ENCODE measurements around the gene BSX.

Gene BSX

DNA sequence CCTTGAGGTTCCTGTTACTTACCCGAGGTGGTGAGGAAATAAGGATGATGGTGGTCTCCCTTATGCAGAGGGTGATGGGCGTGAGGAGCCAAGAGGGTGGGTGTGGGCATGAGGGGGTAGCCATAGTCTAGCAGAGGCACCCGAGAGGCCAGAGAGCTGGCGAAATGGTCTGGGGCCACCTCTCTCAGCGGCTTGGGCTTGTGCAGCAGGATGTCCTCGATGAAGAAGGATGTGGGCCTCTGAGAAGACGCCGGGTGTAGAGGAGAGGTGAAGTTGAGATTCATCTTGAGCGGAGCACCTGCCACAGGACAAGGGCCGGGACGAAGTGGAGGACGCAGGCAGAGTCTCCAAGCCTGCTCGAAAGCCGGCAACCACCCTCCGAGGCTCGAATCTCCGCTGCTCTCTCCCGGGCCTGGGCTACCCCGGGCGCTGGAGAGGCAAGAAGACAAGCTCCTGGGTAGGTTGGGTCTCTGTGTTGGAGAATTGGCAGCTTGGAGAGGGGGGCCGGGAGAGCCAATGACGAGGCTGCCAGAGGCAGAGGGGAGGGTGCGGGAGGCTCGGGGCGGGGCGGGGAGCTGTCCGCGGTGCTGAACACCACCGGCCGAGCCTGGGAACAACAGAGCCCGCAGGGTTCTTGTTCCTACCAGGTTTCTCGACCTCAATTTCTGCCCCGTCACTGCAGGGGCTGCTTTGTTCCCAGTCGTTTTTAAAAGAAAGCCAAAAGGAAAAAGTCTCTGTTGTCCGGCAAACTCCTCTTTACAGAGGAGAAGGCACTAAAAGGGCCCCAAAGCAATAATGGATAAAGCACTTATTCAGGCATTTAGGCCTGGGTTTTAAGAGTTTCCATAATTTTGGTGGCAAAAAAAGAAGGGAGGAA, at the start of gene BSX:
Gene BSX (minus strand): TSS at position 447 of the 877 bp plus-strand sequence. CDS start 163 bp downstream, at position 284.
- DNase-seq, result peak; percentile 57 to 81 (median 60)

DNA sequence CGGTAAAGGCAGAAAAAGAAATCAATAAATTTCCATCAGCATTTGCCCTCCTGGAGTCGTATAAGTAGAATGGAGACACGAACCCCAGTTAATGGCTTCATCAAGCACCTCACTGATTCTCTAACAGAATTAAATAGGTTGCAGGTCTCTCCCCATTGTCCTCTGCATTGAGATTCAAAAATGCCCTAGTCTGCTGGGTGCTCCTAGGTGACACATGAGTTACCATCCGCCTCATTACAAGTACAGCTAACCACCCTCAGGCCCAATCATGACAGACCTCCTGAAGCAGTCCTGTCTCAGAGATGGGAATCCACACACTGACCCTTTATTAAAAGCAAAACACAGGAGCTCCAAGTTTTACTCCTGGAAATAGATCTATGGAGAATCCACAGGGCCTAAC, 48.9 kb upstream of the BSX start:
- DNase-seq, result no peak

DNA sequence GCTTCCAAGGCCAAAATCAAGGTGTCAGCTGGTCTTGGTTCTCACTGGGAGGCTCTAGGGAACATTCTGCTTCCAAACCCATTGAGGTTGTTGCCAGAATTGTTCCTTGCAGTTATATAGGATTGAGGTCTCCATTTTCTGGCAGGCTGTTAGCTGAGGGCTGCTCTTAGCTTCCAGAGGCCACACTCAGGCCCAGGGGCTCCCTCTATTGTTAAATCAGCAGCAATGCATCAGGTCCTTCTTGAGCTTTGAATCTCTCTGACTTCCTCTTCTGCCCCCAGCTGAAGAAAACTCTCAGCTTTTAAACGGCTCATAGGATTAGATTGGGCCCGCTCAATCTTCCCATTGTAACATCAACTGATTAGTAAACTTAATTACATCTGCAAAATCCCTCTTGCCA, 39.3 kb upstream of the BSX start:
- DNase-seq, result peak; percentile 79 to 88 (median 86)

DNA sequence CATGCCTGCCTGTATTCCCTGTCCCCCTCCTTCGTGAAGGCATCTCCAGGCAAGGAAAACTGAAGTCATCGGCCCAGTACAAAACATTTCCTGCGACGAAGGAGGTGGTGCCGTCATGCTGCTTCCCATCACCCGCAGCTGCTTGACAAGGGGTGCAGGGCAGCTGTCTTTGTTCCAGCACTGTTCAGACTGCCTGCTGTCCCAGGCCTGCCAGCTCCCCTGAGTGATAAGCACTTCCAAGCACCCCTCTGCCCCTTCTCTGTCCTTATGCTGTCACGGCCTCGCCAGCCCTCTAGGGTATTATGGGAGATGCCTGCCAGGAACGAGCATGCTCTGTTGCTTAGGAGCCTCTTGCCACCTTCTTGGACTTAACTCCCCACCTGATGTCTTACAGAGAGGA, 37.1 kb upstream of the BSX start:
- DNase-seq, result no peak

DNA sequence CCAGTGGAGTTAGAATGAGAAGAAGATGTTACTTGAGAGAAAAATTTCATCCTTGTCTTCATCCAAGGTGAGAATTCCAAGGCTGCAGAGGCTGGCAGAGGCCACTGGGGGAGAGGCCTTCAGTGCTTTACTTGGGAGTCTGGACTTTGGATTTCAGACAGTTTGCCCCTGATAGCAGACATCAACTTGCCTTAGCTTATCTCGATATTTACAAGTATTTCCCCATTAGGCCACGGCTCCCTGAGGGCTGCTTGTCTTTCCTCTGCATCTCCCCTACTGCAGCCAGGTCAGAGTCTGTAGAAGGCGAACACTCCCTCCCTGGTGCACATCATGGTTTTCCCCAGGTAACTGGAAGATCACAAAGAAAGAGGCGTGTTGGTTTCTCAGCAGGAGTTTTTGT, 29.9 kb upstream of the BSX start:
- no peak for DNase-seq

DNA sequence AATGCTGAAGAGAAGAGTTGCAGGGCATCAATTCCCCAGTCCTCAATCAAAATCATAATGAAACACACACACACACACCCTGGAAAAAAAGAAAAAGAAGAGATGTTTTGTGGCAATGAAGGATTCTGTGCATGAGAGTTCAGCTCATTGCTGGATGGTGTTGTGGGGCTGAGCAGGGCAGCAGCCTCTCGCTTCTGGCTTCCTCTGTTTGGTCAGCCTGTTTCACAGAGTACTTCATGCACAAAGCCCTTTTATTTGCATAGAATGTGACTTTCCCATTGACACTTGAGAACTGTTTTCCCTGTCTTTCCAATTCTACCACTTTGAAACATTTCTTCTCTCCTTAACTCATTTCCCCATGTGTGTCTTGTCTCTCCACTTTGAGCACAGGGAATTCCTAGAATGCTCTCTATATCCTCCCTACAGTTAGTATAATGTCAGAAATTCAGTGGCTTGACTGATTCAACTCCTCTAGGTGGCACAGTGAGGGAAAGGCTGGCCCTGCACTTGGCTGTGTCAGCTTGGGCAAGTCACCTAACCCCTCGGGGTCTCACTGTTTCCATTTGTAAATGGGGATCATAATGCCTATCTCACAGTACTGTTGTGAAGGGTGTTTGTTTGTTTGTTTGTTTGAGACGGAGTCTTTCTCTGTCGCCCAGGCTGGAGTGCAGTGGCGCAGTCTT, 25.4 kb upstream of the BSX start:
- DNase-seq, result no peak

DNA sequence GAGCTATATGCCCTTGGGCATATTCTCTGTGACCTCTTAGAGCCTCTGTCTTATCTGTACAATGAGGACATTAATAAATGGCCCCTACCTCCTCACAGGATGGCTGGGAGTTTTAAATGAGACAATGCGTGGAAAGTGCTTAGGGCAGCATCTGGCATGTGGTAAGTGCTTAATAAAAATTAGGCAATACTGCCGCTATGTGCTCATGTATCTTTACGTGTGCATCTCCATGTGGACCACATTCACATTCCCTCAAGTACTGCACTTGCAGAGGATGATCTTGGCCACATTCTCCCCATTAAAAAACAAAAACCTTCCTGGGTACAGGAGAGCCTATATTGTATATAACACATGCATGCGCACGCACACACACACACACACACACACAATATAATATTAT, 19.1 kb upstream of the BSX start:
- no peak for DNase-seq

DNA sequence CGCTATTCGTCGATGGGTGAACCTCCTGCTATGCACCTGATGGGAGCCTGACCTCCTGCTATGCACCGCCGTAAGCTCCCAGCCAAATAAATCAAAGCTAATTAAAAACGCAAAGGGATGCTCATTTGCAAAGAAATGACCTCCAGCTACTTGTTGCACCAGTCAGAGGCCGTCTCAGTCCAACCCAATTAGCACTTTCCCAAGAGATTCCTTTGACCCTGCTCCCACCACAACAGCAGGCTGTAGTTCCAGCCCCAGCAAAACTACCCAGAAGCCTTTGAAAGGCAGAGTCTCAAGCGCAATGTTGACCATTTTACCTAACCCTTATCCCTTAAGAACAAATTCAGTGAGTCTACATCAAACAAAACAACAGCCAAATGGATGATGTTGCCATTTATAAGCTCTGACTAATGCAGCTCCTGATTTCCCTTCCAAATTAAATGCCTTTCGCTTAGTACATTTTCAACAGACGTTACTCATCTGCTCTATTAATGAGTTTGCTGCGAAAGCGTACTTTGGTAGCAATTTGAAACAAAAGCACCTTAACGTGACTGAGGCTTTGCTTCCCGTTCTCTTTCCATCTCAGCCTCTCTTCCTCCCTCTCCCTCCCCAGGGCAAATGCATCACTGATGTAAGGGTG, 17.2 kb upstream of the BSX start:
- no peak for DNase-seq

DNA sequence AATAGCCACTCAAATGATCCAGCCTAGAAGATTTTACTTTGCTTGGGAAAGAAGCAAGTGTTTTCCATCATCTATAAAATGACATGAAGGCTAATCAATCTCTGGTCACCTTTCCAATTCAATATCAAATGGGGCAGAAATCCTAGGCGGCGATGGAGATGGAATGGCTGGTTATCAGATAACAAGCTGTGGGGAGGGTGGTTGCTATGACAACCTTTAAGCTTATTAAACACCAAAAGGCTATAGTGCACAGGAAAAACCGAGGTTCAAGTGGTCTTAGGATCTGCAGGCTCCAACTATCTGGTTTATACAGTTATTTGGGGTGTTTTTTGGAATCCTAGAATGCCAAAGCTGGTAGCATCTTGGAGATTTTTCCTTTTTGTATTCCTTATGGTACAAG, 13.9 kb upstream of the BSX start:
- DNase-seq, result no peak

DNA sequence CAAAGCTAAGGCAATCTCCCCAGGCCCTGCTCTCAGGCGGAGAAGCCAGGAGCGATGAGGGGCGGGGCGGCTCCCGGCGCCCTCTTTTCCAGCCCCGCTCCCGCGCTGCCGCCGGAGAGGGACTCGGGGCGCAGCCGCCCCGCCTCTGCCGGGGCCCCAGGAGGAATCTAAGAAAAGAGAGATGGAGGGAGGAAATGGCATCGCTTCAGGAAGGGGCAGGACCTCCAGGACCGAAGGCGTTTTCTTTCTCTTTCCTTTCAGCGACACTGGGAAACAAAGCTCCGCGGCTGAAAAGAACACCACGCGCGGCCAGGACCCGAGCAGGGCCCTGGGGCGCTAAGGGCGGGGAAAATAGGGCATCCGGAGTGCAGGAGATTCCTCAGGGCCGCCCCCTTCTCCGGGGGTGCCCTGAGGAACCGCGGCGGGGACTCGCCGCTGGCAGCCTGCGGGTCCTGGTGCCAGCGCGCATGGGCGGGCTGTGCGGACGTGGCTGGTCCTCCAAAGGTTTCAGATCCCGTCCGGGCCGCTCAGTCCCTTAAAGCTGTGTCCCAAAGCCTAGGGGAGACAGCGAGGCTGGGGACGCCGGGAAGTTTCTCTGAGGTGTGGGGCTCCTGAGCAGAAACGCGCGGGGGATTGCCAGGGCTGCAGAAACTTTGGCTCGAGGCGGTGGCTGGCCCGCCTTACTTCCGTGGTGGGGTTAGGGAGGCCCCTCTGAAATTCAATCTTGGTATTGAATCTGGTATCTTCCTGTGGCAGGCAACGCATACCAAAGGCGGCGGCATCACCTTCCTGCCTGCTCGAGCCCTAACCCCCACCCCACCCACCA, 2.8 kb upstream of the BSX start:
- DNase-seq, result peak; percentile 41 to 68 (median 53)

DNA sequence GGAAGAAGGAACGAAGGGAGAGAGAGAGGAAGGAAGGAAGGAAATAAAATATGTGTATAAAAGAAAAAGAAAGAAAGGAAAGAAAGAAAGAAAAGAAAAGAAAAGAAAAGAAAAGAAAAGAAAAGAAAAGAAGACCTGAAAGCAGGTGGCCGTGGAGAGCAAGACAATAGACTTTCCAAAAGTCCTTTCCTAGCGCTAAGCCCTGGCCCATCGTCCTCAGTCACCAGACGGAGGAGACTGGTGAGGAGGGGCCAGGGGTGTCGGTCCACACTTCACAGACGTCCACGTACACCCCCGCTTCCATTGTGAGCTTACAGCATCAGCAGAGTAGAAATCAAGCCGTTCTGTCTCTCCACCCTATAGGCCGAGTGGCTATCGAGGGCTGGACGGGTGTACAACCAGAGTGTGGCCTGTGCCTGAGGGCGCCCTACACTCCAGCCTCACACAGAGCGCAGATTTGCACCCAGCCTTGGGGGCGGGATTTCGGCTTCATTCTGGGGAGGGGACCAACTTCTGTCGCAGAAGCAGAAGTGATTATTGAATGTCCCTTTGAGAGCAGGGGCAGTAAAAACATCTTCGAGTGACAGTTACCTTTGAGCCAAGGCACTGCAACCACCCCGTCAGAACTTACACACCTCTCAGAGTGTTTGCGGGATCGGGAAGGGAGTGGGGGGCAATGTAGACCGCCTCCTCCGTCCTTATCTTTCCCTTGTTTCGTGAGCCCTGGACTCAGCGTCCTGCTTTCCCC, 2.0 kb upstream of the BSX start:
- no peak for DNase-seq

DNA sequence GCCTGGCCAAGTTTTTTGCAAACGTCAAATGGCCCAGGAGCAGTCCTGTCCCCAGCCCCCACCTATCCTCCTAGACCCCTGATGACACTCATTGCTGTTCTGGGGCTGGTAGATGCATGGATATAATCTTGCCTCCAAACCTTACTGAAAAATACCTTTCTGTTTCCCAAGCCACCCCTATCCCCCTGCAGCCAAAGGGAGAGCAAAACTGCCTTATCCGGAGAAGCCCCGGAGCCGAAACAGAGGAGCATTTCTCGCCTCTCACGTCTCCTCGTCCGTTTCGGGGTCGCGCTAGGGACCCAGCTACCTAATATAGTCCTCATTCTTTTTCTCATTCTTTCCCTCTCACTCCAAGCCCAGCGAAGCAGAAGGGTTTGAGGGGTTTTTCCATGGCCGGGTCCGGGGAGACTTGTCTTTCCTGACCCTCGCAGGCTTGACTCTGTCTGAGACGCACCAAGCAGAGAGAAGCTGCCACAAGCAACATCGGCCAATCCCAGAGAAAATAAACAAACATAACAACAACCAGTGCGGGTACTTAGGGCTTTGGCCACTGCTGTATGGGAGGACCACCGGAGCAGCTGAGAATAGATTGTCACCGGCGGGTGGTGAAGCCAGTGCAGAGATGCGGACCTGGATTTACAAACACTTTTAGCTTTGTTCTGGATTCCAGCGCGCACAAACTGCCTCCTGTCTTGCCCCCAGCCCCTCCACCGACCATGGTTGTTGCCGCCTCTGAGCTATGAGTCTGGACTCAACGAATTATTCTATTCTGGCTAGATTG, 1.6 kb downstream of the BSX start:
- DNase-seq, result no peak

DNA sequence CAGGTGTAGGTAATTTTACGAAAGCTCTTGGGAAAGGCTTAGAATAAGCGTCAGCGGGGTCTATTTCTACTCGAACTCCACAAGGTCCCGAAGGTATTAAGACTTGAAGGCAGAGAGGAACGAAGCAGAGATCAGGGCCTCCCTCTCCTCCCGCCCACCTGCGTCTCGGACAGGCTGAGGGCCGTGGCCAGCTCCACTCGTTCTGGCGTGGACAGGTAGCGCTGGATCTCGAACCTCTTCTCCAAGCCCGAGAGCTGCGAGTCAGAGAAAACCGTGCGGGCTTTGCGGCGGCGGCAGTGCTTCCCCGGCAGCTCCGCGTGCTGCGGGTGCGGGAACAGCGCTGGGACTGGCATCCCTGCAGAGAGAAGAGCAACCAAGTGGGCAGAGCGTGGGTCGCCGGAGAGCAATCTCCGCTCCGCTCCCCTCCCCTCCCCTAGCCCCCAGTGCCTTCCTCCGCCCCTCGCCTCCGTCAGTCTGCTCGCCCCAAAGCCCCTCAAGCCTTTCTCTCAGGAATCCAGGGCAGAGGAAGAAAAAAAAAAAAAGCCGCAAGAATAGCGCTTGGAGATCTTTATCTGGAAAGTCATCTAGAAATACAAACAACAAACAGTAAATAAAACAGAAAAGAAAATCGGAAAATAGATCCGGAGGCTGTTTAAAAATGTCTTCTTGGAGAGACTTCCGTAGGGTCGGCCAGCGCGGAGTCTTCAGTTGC, 2.4 kb downstream of the BSX start:
- DNase-seq, result no peak

DNA sequence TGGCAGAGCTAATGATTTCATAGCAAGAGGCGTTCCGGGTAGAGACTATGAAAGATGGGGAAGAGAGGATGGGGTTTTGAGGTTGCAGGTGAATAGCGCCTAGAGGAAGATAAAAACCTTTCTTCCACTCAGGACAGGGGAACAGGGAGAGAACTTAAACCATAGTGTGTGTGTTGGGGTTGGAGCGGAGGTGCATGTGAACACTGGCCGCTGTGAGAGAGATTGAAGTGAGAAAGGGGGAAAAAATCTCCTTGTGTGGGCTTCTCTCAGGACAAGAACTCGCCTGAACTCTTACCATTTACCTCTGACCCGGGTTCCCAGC, 3.4 kb downstream of the BSX start:
- no peak for DNase-seq

DNA sequence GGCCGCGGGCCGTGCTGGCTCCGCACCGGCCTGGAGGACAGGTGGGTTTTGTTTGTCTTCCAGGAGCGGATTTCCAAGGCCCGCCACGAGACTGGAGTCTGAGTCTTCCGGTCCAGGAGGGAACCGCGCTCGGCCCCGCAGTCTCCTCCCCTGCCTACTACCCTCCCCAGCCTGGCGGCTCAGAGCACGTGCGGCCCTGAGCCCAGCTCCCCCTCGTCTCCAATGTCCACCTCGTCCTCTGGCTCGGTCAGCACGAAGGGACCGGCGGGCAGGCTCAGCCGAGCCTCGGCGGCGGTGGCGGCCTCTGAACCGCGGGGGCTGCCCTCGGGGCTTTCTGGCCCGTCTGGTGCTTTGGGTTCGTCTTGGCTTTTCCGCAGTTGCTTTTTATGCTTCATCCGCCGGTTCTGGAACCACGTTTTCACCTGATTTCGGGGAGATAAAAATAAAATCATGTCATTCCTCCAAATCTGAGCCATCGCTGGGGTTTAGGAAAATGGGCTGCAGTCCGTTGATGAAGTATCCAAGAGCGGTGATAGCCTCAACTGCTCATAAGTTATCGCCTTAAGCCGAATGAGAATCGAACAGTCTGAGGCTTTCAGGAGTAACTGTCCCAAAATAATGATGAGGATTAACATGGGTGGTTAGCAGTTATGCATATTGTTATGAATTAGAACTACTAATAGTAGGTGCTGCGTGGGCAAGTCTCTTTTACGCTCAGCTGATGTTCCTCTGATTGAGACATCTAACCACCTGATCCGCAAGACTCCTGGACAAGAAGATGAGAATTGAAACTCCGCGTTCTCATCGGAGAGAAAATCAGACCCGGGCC, 4.0 kb downstream of the BSX start:
- peak in 1 of 3 donors; percentile 20 for DNase-seq

DNA sequence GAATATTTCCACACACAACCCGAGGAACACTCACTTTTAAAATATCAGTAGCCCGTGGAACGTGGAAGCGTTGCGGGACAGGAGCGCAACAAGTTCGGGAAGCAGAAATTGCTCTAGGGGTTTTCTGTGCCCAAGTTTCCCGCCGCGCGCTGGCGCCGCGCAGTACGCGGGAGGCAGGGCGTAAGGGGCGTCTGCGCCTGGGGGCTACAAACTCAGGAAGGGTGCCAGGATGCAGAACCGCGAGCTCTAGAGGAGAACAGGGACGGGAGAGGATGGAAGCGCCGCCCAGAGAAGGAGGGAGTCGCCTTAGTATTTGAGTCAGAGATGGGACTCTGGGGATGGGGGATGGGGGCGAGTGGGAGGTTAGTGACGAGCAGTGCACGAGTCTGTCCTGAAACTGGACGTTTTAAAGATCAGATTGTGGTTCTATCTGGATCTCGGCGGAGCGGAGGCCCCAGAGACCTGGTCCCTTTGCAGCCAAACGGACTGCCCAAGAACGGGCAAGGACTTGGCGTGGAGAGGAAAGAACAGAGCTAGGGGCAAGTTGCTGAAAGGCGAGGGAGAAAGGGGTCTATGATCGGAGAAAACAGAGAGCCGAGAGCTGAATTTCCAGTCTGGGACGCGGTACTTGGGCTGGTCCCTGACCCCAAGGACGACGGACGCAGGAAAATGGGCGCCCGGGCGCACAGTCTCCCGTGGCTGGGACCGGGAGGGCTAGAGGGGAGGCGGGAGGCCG, 4.7 kb downstream of the BSX start:
- peak in 2 of 3 donors; percentile 13 to 20 for DNase-seq

DNA sequence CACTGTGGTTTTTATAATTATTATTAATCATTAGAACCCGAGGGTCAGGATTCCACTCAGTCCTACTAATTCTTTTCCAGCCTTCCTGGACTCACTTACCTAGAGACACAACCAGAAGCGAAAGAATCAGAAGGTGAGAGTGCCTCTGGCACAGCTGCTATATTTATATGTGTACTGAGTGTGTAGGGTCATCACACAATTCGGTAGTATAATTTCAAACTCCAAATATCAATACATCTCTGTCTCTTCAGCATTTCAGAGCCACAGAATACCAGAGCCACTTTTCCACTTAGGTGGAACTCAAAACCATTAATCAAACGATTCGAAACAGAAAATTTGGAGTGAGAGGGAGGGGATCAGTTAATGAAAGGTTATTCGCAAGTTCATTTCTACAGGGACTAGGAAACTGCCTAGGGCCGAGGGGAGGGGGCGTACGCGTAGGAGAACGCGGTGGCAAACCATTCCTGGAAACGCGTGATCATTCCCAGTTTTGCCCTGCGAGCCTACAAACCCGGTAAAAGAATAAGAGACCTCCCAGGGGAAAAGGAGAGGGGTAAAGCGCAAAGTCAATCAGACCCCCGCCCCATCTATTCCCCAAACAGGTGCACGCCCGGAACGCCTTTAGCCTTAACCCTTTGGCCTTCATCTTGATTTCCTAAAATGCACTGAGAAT, 5.4 kb downstream of the BSX start:
- no peak for DNase-seq

DNA sequence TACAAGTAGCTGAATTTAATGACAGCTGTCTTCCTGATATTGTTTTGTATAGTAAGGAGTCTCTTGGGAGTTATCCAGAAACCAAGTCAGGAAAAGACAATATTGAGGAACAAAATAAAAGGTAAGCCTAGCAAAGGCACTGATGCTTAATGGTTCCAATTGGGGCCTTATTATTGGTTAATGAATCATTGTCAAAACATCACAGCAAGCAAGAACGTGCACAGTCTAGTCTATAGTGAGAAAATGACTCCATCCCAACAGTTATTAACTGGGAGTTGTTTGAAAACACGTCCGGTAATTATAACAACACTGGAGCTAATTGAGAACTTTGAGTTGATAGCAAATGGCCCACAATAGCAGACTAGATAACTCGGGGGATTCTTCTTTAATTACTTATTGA, 17.7 kb downstream of the BSX start:
- DNase-seq, result no peak

DNA sequence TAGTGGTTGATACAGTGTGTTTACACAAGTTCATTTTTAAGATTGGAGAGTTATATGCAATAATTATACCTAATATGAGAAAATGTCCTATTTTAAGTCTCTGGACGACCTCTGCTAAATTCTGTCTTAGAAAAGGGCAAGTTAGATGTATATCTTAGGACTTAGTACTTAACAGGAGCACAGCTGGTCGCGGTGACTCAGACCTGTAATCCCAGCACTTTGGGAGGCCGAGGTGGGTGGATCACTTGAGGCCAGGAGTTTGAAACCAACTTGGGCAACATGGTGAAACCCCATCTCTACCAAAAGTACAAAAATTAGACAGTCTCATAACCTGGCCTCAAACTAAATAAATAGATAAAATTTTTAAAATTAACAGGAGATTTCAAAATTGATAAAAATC, 27.2 kb downstream of the BSX start:
- no peak for DNase-seq

Measured in suppressor macrophage treated with lipopolysaccharide for 1 hour (primary cell).